H1 (cell line): ENCODE measurements around the gene LBHD1. TPM values are rescaled to one million over a fixed set of nuclear protein-coding genes. Genes with fewer than 3 reads are reported as not detected.

ENCODE experiments used
- polyA plus RNA-seq, 7 experiments: library from polyadenylated mRNA; depleted of rRNA in 3 of 7; stranded (reverse) in 5 of 7; unstranded in 2 of 7; fragments of >200 nt in 5 of 7; fragments of 200-250 nt in 2 of 7; gene quantifications; 1 replicate in 5 of 7; 2 replicates in 1 of 7; 4 replicates in 1 of 7; pipeline versions ENCODE4 v1.2.1 to v1.2.3, GENCODE V29; 2011 to 2013; ENCODE audit warnings: missing spikeins in 2 of 7, mixed read lengths in 2 of 7
- small RNA-seq: library from polyadenylated mRNA; stranded (forward); fragments of <200 nt; extraction: miRNeasy Mini kit (QIAGEN cat#:217004); gene quantifications from one replicate; pipeline ENCODE3, GENCODE V24; 2013; ENCODE audit not compliant: insufficient read depth
- total RNA-seq: library from RNA; stranded (reverse); fragmentation: NEBNext Ultra II Directional; extraction: Animal tissue kit (Norgen Biotek cat#: 25700); gene quantifications from 2 replicates; pipeline ENCODE4 v1.2.1, GENCODE V29; 2021

Gene LBHD1
- total and polyA plus RNA-seq, 2 of the 8 experiments (the other 6 are each of a cell fraction or from before 2014, with no cell fraction given): 2.3 to 5.2 TPM

Small RNAs within 50 kb of the gene (small RNA-seq; reads per million reads assigned to genes)
- not detected for gene SNORA57

Other genes with a start within 250 kb of the LBHD1 start
- 5.8 and 6.7 TPM in 2 replicates for gene AHNAK, start 125.5 kb downstream of the LBHD1 start, total RNA-seq
- 2.0 and 2.5 TPM in 2 replicates for gene AHNAK, start 125.5 kb downstream of the LBHD1 start, polyA plus RNA-seq (2011; rRNA removed)
- gene EEF1G, start 98.4 kb downstream of the LBHD1 start, total RNA-seq: 1,622 and 1,627 TPM in 2 replicates
- gene EEF1G, start 98.4 kb downstream of the LBHD1 start, polyA plus RNA-seq (2011; rRNA removed): 1,996 and 2,000 TPM in 2 replicates
- 24.6 and 31.5 TPM in 2 replicates for gene TUT1, start 80.7 kb downstream of the LBHD1 start, total RNA-seq
- 17.8 and 26.2 TPM in 2 replicates for gene TUT1, start 80.7 kb downstream of the LBHD1 start, polyA plus RNA-seq (2011; rRNA removed)
- 114 and 117 TPM in 2 replicates for gene MTA2, start 70.4 kb downstream of the LBHD1 start, total RNA-seq
- gene MTA2, start 70.4 kb downstream of the LBHD1 start, polyA plus RNA-seq (2011; rRNA removed): 25.7 and 32.2 TPM in 2 replicates
- 29.9 and 31.2 TPM in 2 replicates for gene EML3, start 59.5 kb downstream of the LBHD1 start, total RNA-seq
- 19.2 and 30.1 TPM in 2 replicates for gene EML3, start 59.5 kb downstream of the LBHD1 start, polyA plus RNA-seq (2011; rRNA removed)
- 0.55 and 2.2 TPM in 2 replicates for gene ROM1, start 59.0 kb downstream of the LBHD1 start, total RNA-seq
- 0.86 and 0.91 TPM in 2 replicates for gene ROM1, start 59.0 kb downstream of the LBHD1 start, polyA plus RNA-seq (2011; rRNA removed)
- 28.0 and 34.5 TPM in 2 replicates for gene B3GAT3, start 50.3 kb downstream of the LBHD1 start, total RNA-seq
- 39.0 and 57.7 TPM in 2 replicates for gene B3GAT3, start 50.3 kb downstream of the LBHD1 start, polyA plus RNA-seq (2011; rRNA removed)
- gene GANAB, start 25.7 kb downstream of the LBHD1 start, total RNA-seq: 326 and 330 TPM in 2 replicates
- 289 and 297 TPM in 2 replicates for gene GANAB, start 25.7 kb downstream of the LBHD1 start, polyA plus RNA-seq (2011; rRNA removed)
- 29.3 and 30.1 TPM in 2 replicates for gene INTS5, start 19.0 kb downstream of the LBHD1 start, total RNA-seq
- 23.6 and 30.3 TPM in 2 replicates for gene INTS5, start 19.0 kb downstream of the LBHD1 start, polyA plus RNA-seq (2011; rRNA removed)
- gene C11orf98, start 7.1 kb downstream of the LBHD1 start, total RNA-seq: 171 and 173 TPM in 2 replicates
- gene C11orf98, start 7.1 kb downstream of the LBHD1 start, polyA plus RNA-seq (2011; rRNA removed): 68.0 and 72.1 TPM in 2 replicates
- 66.1 and 67.8 TPM in 2 replicates for gene CSKMT, start 7.0 kb downstream of the LBHD1 start, total RNA-seq
- gene CSKMT, start 7.0 kb downstream of the LBHD1 start, polyA plus RNA-seq (2011; rRNA removed): 12.0 and 26.4 TPM in 2 replicates
- gene UQCC3, start 594 bp downstream of the LBHD1 start, total RNA-seq: 14.2 and 15.2 TPM in 2 replicates
- 15.7 and 27.9 TPM in 2 replicates for gene UQCC3, start 594 bp downstream of the LBHD1 start, polyA plus RNA-seq (2011; rRNA removed)
- 104 and 114 TPM in 2 replicates for gene UBXN1, start 6.8 kb upstream of the LBHD1 start, total RNA-seq
- gene UBXN1, start 6.8 kb upstream of the LBHD1 start, polyA plus RNA-seq (2011; rRNA removed): 78.6 and 126 TPM in 2 replicates
- gene LRRN4CL, start 17.3 kb upstream of the LBHD1 start, total RNA-seq: 0.26 TPM in 1 of 2 replicates, not detected in the other
- 0.03 and 0.05 TPM in 2 replicates for gene LRRN4CL, start 17.3 kb upstream of the LBHD1 start, polyA plus RNA-seq (2011; rRNA removed)
- 59.5 and 73.7 TPM in 2 replicates for gene BSCL2, start 35.2 kb upstream of the LBHD1 start, total RNA-seq
- gene BSCL2, start 35.2 kb upstream of the LBHD1 start, polyA plus RNA-seq (2011; rRNA removed): 264 and 286 TPM in 2 replicates
- 4.9 and 6.4 TPM in 2 replicates for gene GNG3, start 35.4 kb upstream of the LBHD1 start, total RNA-seq
- gene GNG3, start 35.4 kb upstream of the LBHD1 start, polyA plus RNA-seq (2011; rRNA removed): 10.9 and 12.1 TPM in 2 replicates
- gene HNRNPUL2, start 55.2 kb upstream of the LBHD1 start, total RNA-seq: 44.3 and 46.4 TPM in 2 replicates
- 12.7 and 14.9 TPM in 2 replicates for gene HNRNPUL2, start 55.2 kb upstream of the LBHD1 start, polyA plus RNA-seq (2011; rRNA removed)
- 34.1 and 34.5 TPM in 2 replicates for gene TTC9C, start 56.2 kb upstream of the LBHD1 start, total RNA-seq
- 25.4 and 28.1 TPM in 2 replicates for gene TTC9C, start 56.2 kb upstream of the LBHD1 start, polyA plus RNA-seq (2011; rRNA removed)
- gene ZBTB3, start 81.9 kb upstream of the LBHD1 start, total RNA-seq: 76.5 and 76.9 TPM in 2 replicates
- gene ZBTB3, start 81.9 kb upstream of the LBHD1 start, polyA plus RNA-seq (2011; rRNA removed): 30.2 and 39.5 TPM in 2 replicates
- gene POLR2G, start 89.3 kb upstream of the LBHD1 start, total RNA-seq: 126 and 131 TPM in 2 replicates
- 206 and 329 TPM in 2 replicates for gene POLR2G, start 89.3 kb upstream of the LBHD1 start, polyA plus RNA-seq (2011; rRNA removed)
- 29.6 and 31.9 TPM in 2 replicates for gene TAF6L, start 99.1 kb upstream of the LBHD1 start, total RNA-seq
- gene TAF6L, start 99.1 kb upstream of the LBHD1 start, polyA plus RNA-seq (2011; rRNA removed): 24.8 and 37.3 TPM in 2 replicates
- 16.3 and 18.6 TPM in 2 replicates for gene TMEM179B, start 115.1 kb upstream of the LBHD1 start, total RNA-seq
- 62.2 and 65.1 TPM in 2 replicates for gene TMEM179B, start 115.1 kb upstream of the LBHD1 start, polyA plus RNA-seq (2011; rRNA removed)
- 22.9 and 23.5 TPM in 2 replicates for gene TMEM223, start 119.7 kb upstream of the LBHD1 start, total RNA-seq
- 59.7 and 64.1 TPM in 2 replicates for gene TMEM223, start 119.7 kb upstream of the LBHD1 start, polyA plus RNA-seq (2011; rRNA removed)
- gene NXF1, start 133.2 kb upstream of the LBHD1 start, total RNA-seq: 44.8 and 49.8 TPM in 2 replicates
- gene NXF1, start 133.2 kb upstream of the LBHD1 start, polyA plus RNA-seq (2011; rRNA removed): 48.1 and 63.6 TPM in 2 replicates
- 24.2 and 25.3 TPM in 2 replicates for gene STX5, start 159.8 kb upstream of the LBHD1 start, total RNA-seq
- gene STX5, start 159.8 kb upstream of the LBHD1 start, polyA plus RNA-seq (2011; rRNA removed): 23.4 and 28.5 TPM in 2 replicates
- 1.2 TPM in 1 of 2 replicates, not detected in the other for gene TEX54, start 160.6 kb upstream of the LBHD1 start, total RNA-seq
- gene TEX54, start 160.6 kb upstream of the LBHD1 start, polyA plus RNA-seq (2011; rRNA removed): not detected in 2 replicates
- 97.0 and 101 TPM in 2 replicates for gene WDR74, start 167.3 kb upstream of the LBHD1 start, total RNA-seq
- 93.6 and 116 TPM in 2 replicates for gene WDR74, start 167.3 kb upstream of the LBHD1 start, polyA plus RNA-seq (2011; rRNA removed)
- 393 and 410 TPM in 2 replicates for gene SLC3A2, start 208.6 kb upstream of the LBHD1 start, total RNA-seq
- 435 and 574 TPM in 2 replicates for gene SLC3A2, start 208.6 kb upstream of the LBHD1 start, polyA plus RNA-seq (2011; rRNA removed)
- gene CHRM1, start 249.1 kb upstream of the LBHD1 start, total RNA-seq: not detected in 2 replicates
- gene CHRM1, start 249.1 kb upstream of the LBHD1 start, polyA plus RNA-seq (2011; rRNA removed): 0.05 and 0.08 TPM in 2 replicates